Measurements from ENCODE around the gene OSGEPL1.
"Not testable (repeated sequence)": the region's sequence is repeated elsewhere in the genome, so short reads cannot be mapped to it uniquely, and the experiment has no call there.

OSGEPL1 gene

GRCh38 chr2:189751080-189751658 lies 11.4 kb downstream of the OSGEPL1 start:
- DNase-seq (ENCODE audit: low read depth in 2 of 2), result peak in 1 of 2 experiments; percentile 15

DNA sequence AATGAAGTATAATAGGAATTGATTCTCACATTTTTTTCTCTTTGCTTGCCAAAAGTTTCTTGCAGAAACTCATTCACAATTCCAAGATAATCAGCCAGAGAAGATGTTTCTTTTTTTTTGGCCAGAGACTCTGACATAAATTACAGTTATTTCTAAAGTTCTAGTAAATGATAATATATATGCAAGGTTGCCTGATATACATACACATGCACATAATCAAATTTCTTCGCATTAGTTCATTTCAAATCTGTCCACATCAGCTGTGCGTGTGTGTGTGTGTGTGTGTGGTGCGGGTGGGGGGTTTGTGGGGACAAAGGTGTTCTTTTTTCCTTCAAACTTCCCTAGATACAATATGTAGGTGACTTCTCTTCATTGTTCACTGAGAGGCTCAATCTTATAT lies 33.2 kb downstream of the OSGEPL1 start:
- no peak for DNase-seq (ENCODE audit: low read depth in 2 of 2)

DNA sequence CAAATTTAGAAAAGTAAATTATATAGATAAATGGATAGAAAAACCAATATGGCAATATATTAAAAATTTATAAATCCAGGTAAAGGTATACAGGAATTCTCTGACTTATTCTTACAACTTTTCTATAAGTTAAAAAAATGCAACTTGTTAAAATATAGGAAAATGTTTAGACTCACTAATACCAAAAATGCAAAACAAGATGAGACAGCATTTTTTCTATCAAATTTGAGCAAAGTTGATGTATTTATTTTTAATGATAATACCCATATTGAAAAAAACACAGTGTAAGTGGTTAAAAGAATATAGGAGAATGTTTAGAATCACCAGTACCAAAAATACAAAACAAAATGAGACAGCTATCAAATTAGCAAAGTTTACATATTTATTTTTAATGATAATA lies 35.7 kb downstream of the OSGEPL1 start:
- no peak for DNase-seq (ENCODE audit: low read depth in 2 of 2)

DNA sequence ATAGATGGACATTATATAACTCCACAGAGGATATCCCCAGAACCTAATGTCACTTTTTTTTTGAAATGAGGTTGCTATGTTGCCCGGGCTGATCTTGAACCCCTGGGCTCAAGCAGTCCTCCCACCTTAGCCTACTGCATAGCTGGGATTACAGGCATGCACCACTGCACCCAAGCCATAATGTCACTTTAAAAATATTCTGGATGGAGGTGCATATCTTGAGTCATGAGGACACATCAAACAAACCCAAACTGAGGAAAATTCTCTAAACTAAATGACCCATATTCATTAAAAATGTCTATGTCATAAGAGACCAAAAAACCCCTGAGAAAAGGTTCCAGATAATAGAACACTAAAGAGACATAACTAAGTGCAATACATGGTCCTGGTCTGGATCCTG lies 36.3 kb downstream of the OSGEPL1 start:
- DNase-seq (ENCODE audit: low read depth in 2 of 2), result no peak

DNA sequence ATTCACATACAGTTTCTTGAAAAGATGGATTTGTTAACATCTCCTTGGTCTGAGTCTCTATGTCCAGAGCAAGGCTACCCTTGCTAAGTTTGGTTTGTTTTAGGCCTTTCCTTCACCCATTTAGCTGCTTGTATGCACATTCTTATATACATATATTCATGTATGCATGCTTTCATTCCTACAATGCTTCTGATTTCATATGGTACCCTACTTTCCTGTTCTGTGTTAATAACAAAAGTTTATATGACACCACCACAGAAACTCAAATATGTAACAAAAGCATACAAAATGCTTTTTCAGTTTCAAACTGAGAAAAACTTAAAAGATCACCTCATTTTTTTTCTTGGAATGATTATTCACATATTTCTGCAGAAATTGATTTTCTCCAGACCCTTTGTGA lies 39.4 kb downstream of the OSGEPL1 start:
- no peak for DNase-seq (ENCODE audit: low read depth in 2 of 2)

- no peak for DNase-seq (ENCODE audit: low read depth in 2 of 2)
These were observed 43.0 kb downstream of the OSGEPL1 start for GRCh38 chr2:189719571-189719970.

- not testable (repeated sequence) for DNase-seq (ENCODE audit: low read depth in 2 of 2)
These were observed 45.0 kb downstream of the OSGEPL1 start for GRCh38 chr2:189717593-189717992.

DNA sequence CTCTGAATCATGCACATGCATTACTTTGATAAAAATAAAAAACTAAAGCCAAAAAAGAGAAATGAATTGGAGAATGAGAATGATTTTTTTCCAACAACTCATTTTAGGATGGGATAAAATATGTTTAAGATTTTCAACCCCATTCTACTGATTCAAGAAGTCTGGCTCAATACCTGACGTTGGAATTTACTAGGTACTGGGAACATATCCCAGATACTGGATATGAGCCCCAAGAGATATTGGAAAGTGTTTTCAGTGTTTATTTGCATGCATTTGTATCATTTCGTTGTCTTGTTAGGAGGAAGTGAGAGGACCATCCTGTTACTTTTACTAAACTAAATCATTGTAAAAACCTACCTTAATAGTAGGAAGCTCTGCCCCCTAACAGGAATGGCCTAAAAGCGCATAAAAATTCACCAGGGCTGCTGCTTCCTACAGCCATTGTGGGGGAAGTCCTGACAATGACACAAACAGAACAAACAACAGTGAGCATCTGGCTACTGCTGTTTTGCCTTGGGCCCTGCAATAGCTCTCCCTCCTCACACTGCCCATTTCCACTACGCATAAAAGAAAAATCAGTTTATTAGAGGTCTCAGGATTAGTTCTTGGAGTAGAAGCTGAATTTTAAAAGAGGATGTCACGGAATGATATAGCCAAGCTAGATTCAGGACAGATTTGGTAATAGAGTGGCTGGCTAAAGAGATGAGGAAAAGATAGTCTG lies 52.9 kb downstream of the OSGEPL1 start:
- no peak for DNase-seq (ENCODE audit: low read depth in 2 of 2)

DNA sequence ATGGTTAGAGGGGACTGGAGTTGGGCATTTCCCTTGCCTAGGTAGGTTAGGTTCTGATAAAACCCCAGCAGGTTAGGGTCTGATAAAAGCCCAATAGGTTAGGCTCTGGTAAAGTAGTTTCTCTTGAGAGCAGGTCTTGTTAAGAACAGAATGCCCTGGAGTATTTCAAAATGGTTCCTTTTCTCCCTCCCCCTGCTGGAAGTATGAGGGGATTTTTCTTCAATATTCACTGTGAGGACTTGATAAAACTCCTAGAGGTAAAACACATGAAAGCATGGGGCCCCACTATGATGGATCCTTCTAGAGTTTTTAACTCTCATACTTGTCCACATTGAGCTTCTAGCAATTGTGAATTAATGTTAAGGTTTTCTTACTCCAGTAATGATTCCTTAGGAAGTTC lies 60.5 kb downstream of the OSGEPL1 start:
- DNase-seq (ENCODE audit: low read depth in 2 of 2), result no peak

GRCh38 chr2:189700681-189701080 lies 61.9 kb downstream of the OSGEPL1 start:
- DNase-seq (ENCODE audit: low read depth in 2 of 2), result no peak

DNA sequence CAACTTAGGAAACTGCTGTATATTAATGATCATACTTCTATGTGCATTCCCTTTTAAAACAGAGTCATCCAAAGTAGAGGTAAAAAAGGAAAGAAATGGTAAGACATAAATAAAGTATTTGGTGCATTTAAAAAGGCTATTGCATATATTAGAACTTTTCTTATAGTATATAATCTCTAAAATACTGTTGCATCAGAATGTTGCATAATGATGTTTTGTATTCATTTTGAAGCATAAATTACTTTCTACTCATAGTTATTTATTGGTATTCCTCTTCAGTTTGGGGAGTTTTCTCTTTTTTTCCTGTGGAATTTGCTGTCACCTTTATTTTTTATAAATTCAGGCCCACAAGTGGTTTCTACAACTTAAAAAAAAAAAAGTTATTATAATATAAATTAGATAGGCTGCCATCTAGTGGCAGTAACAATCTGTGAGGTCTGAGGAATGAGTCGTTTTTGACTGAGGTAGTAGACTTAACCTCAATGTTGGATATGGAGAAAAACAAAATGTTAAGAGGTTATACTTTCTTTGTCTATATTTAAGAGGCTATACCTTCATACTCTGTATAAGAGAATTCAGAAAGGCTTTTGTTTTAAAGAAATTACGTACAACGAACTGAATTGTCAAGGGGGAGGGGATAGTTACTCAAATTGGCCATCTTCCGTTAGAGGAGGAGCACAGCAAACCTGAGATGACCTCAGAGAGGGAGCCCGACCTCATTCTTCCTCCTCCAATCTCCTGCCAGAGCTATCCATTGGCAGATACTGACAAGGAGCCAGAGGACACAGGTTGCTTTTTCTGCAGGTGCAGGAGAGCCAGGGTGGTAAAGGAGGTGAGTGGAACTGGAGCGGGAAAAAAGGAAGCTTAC lies 64.3 kb downstream of the OSGEPL1 start:
- DNase-seq (ENCODE audit: low read depth in 2 of 2), result no peak

All from stimulated activated CD4-positive, alpha-beta T cell treated with anti-CD3 and anti-CD28 coated beads, Interleukin-12 subunit alpha, Interleukin-12 subunit beta, amount 100 ng/mL, for 24 hours (primary cell).